Measurements from ENCODE around the gene GNRHR.

DNA sequence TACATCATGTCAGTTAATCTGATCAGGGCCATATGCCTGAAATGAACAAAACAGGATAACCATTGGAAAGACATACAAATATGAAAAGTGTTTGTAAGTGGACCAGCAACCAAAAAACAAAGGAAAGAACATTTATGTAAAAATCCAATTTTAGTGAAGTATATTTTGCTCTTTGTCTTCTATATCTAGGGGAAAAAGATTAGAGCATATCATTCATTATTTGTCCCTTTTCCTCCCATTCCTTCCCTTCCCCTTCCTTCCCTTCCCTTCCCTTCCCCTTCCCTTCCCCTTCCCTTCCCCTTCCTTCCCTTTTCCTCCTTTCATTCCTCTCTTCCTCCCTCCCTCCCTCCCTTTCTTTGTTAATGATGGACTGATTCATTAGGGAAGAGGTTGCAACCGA lies 1.8 kb upstream of the GNRHR start:
- no peak for TF ChIP-seq EZH2 (IDR thresholded peaks at IDR 0.05; ENCODE audit: low read length)
- TF ChIP-seq, protein P1, sequence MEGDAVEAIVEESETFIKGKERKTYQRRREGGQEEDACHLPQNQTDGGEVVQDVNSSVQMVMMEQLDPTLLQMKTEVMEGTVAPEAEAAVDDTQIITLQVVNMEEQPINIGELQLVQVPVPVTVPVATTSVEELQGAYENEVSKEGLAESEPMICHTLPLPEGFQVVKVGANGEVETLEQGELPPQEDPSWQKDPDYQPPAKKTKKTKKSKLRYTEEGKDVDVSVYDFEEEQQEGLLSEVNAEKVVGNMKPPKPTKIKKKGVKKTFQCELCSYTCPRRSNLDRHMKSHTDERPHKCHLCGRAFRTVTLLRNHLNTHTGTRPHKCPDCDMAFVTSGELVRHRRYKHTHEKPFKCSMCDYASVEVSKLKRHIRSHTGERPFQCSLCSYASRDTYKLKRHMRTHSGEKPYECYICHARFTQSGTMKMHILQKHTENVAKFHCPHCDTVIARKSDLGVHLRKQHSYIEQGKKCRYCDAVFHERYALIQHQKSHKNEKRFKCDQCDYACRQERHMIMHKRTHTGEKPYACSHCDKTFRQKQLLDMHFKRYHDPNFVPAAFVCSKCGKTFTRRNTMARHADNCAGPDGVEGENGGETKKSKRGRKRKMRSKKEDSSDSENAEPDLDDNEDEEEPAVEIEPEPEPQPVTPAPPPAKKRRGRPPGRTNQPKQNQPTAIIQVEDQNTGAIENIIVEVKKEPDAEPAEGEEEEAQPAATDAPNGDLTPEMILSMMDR (optimal IDR thresholded peaks at IDR 0.05 in 1 of 3, IDR thresholded peaks at IDR 0.05 in 1 of 3, conservative IDR thresholded peaks at IDR 0.05 in 1 of 3; ENCODE audit: extremely low read depth in 1 of 3, insufficient read depth in 2 of 3, low read length in 3 of 3) = no peak
